HG02642 (cell line): ENCODE data around the gene CROCC.
"Not testable (repeated sequence)": the region's sequence is repeated elsewhere in the genome, so short reads cannot be mapped to it uniquely, and the experiment has no call there.

Experiments
- ATAC-seq: cut with Tn5 transposase; IDR thresholded peaks from one replicate; pipeline ENCODE4 v1.9.1; 2021; ENCODE audit warnings: mild to moderate bottlenecking; ENCODE audit not compliant: unreplicated experiment, poor library complexity

CROCC gene

GRCh38 chr1:16921391-16922185 lies at the start of gene CROCC:
Gene CROCC (plus strand): TSS chr1:16921931. CDS start chr1:16922019, 88 bp downstream.
- no peak for ATAC-seq

GRCh38 chr1:16872152-16873075 lies 49.3 kb upstream of the CROCC start:
- ATAC-seq: not testable (repeated sequence)

- not testable (repeated sequence) for ATAC-seq
These were observed 48.5 kb upstream of the CROCC start for GRCh38 chr1:16873076-16873879.

- not testable (repeated sequence) for ATAC-seq
These were observed 46.6 kb upstream of the CROCC start for GRCh38 chr1:16874968-16875765.

GRCh38 chr1:16881742-16882141 lies 40.0 kb upstream of the CROCC start:
- not testable (repeated sequence) for ATAC-seq

- ATAC-seq: no peak
These were observed 38.7 kb upstream of the CROCC start for GRCh38 chr1:16882986-16883385.

GRCh38 chr1:16884487-16884886 lies 37.2 kb upstream of the CROCC start:
- not testable (repeated sequence) for ATAC-seq

GRCh38 chr1:16886860-16887605 lies 34.7 kb upstream of the CROCC start:
- no peak for ATAC-seq

- no peak for ATAC-seq
These were observed 32.6 kb upstream of the CROCC start for GRCh38 chr1:16888860-16889816.

- not testable (repeated sequence) for ATAC-seq
These were observed 31.2 kb upstream of the CROCC start for GRCh38 chr1:16890539-16891021.

- not testable (repeated sequence) for ATAC-seq
These were observed 30.7 kb upstream of the CROCC start for GRCh38 chr1:16891057-16891456.

- not testable (repeated sequence) for ATAC-seq
These were observed 28.7 kb upstream of the CROCC start for GRCh38 chr1:16892978-16893525.

- ATAC-seq: not testable (repeated sequence)
These were observed 27.9 kb upstream of the CROCC start for GRCh38 chr1:16893796-16894195.

GRCh38 chr1:16894338-16894737 lies 27.4 kb upstream of the CROCC start:
- ATAC-seq: not testable (repeated sequence)

- ATAC-seq: not testable (repeated sequence)
These were observed 26.5 kb upstream of the CROCC start for GRCh38 chr1:16895233-16895597.

GRCh38 chr1:16895598-16896315 lies 26.0 kb upstream of the CROCC start, which contains the start of gene RNU1-2:
Gene RNU1-2 (plus strand): TSS chr1:16895980.
- peak; percentile 97 for ATAC-seq
